ENCODE results near the gene ILKAP. TPM values are rescaled to one million over a fixed set of nuclear protein-coding genes. Genes with fewer than 3 reads are reported as not detected.

ILKAP gene
- total RNA-seq, 6 experiments from 2014 or later, result 27.3 to 34.3 (median 28.6) TPM

DNA sequence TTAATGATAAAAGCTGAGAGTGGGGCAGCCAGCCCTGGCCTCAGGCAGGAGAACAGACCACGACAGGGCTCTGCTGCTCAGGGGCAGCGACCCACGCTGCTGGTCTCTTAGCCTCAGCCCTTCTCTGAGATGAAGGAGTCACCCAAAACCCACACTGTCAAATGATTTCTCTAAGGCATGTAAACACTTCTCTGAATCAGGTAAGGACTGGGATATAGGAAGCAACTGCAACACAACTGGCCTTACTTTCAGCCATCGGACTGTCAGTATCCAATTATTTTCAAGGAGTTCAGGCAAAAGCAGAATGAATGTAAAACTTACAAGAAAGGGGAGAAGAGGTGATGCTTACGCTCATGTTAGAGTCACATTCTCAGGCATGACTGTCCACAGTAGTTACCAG is 22.9 kb downstream of the ILKAP start:
- TF ChIP-seq, protein P1, sequence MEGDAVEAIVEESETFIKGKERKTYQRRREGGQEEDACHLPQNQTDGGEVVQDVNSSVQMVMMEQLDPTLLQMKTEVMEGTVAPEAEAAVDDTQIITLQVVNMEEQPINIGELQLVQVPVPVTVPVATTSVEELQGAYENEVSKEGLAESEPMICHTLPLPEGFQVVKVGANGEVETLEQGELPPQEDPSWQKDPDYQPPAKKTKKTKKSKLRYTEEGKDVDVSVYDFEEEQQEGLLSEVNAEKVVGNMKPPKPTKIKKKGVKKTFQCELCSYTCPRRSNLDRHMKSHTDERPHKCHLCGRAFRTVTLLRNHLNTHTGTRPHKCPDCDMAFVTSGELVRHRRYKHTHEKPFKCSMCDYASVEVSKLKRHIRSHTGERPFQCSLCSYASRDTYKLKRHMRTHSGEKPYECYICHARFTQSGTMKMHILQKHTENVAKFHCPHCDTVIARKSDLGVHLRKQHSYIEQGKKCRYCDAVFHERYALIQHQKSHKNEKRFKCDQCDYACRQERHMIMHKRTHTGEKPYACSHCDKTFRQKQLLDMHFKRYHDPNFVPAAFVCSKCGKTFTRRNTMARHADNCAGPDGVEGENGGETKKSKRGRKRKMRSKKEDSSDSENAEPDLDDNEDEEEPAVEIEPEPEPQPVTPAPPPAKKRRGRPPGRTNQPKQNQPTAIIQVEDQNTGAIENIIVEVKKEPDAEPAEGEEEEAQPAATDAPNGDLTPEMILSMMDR (IDR thresholded peaks at IDR 0.05), result no peak
- Mint-ChIP-seq H3K9me3 (no peaks in the 10 kb centered on the region), H3K36me3 (ENCODE audit: low read depth) (peaks cover 36% of the 10 kb centered on the region), H3K27me3 (ENCODE audit: insufficient read depth) (no peaks in the 10 kb centered on the region), H3K4me3 (no peak overlapping the region), H3K27ac (no peak overlapping the region), H3K4me1 (ENCODE audit: low read depth) (no peaks in the 10 kb centered on the region)
- DNase-seq, result no peak

DNA sequence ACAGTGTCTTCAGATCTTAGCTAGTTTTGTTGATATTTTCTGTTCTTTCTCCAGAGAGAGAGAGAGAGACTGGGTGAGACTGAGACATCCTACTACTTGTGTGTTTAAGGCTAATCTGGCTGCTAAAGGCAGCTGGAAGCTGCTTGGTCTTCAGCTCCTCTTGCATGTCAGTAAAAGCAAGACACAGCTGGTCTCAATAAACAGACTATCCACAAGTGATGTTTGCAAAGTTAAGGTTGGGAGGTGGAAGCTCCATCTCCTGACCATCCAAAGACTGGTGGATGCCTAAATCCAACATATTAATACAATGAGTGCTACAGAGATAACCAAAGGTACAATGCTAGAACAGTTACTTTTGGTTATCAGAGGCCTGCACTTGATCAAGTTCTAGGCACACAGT is 26.9 kb downstream of the ILKAP start:
- TF ChIP-seq, protein P1 (IDR thresholded peaks at IDR 0.05), result no peak
- H3K9me3 Mint-ChIP-seq, result no peaks in the 10 kb centered on the region
- peaks cover 32% of the 10 kb centered on the region for H3K36me3 Mint-ChIP-seq (ENCODE audit: low read depth)
- H3K27me3 Mint-ChIP-seq (ENCODE audit: insufficient read depth), result peaks cover 6% of the 10 kb centered on the region; the same call in 1 of the 2 replicates
- peak overlapping the region; percentile 15; the same call in 1 of the 2 replicates for H3K27ac Mint-ChIP-seq
- H3K4me3 Mint-ChIP-seq, result no peak overlapping the region
- no peak for DNase-seq
- peaks cover 17% of the 10 kb centered on the region for H3K4me1 Mint-ChIP-seq (ENCODE audit: low read depth)

DNA sequence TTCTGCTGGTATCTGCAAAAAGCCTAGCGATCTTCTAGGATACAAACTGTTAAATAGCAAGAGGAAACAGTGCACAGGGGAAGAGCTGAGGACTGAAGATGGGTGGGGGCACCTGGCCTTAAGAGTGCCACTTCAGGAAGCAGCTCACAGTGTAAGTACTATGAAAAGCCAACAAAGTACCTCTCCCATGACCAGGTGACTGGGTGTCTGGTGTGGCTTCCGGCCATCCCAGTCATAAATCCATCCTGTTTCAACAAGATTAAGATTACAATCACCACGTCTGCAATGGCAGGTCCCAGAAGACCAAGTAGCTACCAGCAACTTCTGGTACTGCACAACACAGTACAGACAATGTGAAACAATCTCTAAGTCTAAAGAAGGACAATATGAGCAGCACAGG is 28.8 kb downstream of the ILKAP start:
- peaks cover 44% of the 10 kb centered on the region for H3K36me3 Mint-ChIP-seq (ENCODE audit: low read depth)

DNA sequence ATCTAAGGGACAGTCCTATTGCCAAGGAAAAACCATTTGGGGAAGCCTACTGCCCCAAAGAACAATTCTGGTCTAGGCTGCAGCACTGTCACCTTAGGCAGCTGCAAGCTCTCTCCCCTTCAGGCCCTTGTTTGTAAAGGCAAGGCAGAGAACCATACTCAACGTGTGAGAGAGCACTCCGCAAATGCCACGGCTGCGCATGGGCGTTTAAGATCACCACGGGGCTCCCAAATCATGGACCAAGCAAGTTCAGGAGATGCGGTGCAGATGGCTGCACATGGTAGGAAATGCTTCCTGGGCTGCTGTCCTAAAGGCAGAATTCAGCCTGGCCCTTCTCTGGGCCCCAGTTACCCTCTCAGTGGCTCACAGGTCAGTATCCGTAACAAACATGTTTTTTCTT is 29.2 kb downstream of the ILKAP start:
- Mint-ChIP-seq H3K9me3 (no peaks in the 10 kb centered on the region), H3K36me3 (ENCODE audit: low read depth) (peaks cover 44% of the 10 kb centered on the region), H3K4me3 (no peak overlapping the region), H3K27ac (no peak overlapping the region), H3K27me3 (ENCODE audit: insufficient read depth) (peaks cover 6% of the 10 kb centered on the region; the same call in 1 of the 2 replicates), H3K4me1 (ENCODE audit: low read depth) (peaks cover 40% of the 10 kb centered on the region)
- TF ChIP-seq, protein P1 (IDR thresholded peaks at IDR 0.05), result no peak
- DNase-seq, result no peak

More for the DNA sequence above, 28.8 kb downstream of the ILKAP start:
- no peak overlapping the region for H3K4me3 Mint-ChIP-seq
- peaks cover 36% of the 10 kb centered on the region for H3K4me1 Mint-ChIP-seq (ENCODE audit: low read depth)
- H3K27me3 Mint-ChIP-seq (ENCODE audit: insufficient read depth), result peaks cover 6% of the 10 kb centered on the region; the same call in 1 of the 2 replicates
- H3K27ac Mint-ChIP-seq, result no peak overlapping the region
- H3K9me3 Mint-ChIP-seq, result no peaks in the 10 kb centered on the region
- TF ChIP-seq, protein P1 (IDR thresholded peaks at IDR 0.05), result no peak
- DNase-seq, result no peak

DNA sequence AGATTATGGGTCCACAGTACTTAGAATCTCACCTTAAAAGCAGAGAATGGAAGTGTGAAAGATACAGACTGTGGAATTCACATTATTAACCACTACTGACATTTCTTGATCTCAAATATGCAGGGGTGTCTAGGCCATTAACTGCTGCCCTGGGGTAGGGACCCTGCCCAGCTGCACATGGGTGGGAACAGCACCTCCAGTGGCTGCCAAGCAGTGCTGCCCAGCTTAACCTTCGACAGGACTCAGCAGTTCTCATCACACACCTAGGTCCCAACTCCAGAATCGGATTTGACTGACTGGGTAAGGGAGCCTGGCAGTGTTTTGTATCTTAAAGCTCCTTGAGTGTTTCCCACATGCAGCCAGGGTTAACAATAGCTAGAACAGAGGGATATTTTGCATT is 29.8 kb downstream of the ILKAP start:
- no peak for DNase-seq
- H3K36me3 Mint-ChIP-seq (ENCODE audit: low read depth), result peaks cover 45% of the 10 kb centered on the region
- no peaks in the 10 kb centered on the region for H3K9me3 Mint-ChIP-seq
- no peak overlapping the region for H3K27ac Mint-ChIP-seq
- H3K27me3 Mint-ChIP-seq (ENCODE audit: insufficient read depth), result peaks cover 6% of the 10 kb centered on the region; the same call in 1 of the 2 replicates
- no peak overlapping the region for H3K4me3 Mint-ChIP-seq
- H3K4me1 Mint-ChIP-seq (ENCODE audit: low read depth), result peaks cover 46% of the 10 kb centered on the region
- TF ChIP-seq, protein P1 (IDR thresholded peaks at IDR 0.05), result peak; percentile 45; the same call in 1 of the 2 replicates

DNA sequence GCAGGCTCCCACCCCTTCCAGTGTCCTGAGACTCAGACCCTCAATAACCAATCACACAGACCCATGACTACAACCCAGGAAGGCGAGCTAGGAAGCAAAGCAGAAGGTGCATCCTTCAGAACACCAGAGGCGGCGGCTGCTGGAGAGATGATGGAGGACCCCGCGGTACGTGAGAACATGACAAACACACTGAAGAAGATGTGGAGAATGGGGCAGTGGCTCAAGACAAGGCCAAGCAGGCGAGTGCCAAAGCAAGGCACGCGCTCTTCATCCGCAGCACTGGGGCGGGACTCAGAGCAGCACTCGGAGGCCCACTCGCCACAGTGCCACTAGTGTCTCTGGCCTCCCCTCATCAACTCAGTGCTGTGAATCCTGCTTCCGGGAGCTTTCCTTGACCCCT is 31.1 kb downstream of the ILKAP start:
- peak overlapping the region; percentile 73 for H3K27ac Mint-ChIP-seq

More for the DNA sequence above, 31.1 kb downstream of the ILKAP start:
- Mint-ChIP-seq H3K4me1 (ENCODE audit: low read depth) (peaks cover 56% of the 10 kb centered on the region), H3K4me3 (no peak overlapping the region), H3K9me3 (no peaks in the 10 kb centered on the region), H3K27me3 (ENCODE audit: insufficient read depth) (peaks cover 6% of the 10 kb centered on the region; the same call in 1 of the 2 replicates), H3K36me3 (ENCODE audit: low read depth) (peaks cover 49% of the 10 kb centered on the region)
- TF ChIP-seq, protein P1 (IDR thresholded peaks at IDR 0.05), result no peak
- DNase-seq, result no peak

Measured in HFFc6 (cell line).